ENCODE measurements around the gene SCG2. TPM values are rescaled to one million over a fixed set of nuclear protein-coding genes. Genes with fewer than 3 reads are reported as not detected.

SCG2 gene
- total RNA-seq (not detected), total RNA-seq (0 to 0.07 (median 0) reads per million in 29 experiments)
- 0.07 TPM for total RNA-seq (2013)

GRCh38 chr2:223601932-223602666 is at the start of gene SCG2:
SCG2 (minus strand) TSS chr2:223602361; CDS start chr2:223599282, 3,079 bp downstream.
- no peak within 1 kb of the TSS for H3K4me3 Mint-ChIP-seq
- WGBS (ENCODE audit: insufficient coverage) = 5% methylated on average over 7 of the region's 17 CpGs
- Histone ChIP-seq H3K36me3 (ENCODE audit: control insufficient read depth in 2 of 2, extremely low read depth in 1 of 2, insufficient read depth in 1 of 2, low read length in 1 of 2) (no peaks in the 10 kb centered on the region), H3K9me3 (no peaks in the 10 kb centered on the region), H3K4me3 (ENCODE audit: control insufficient read depth in 1 of 2, extremely low read depth in 1 of 2, low read length in 1 of 2) (no peak within 1 kb of the TSS), H3K27me3 (replicated peaks in 1 of 2; ENCODE audit: control insufficient read depth in 2 of 2, extremely low read depth in 1 of 2, insufficient read depth in 2 of 2, low read length in 1 of 2) (peaks cover 0 to 2% of the 10 kb centered on the region in 2 experiments), H3K27ac (ENCODE audit: low read length) (no peak within 1 kb of the TSS), H3K4me1 (ENCODE audit: control insufficient read depth in 1 of 2, extremely low read depth in 1 of 2, insufficient read depth in 2 of 2, low read length in 2 of 2) (no peaks in the 10 kb centered on the region)
- ChIA-PET CTCF (interaction anchor here (0.6 to 0.7 kb wide), 2 partner anchors 46 to 630 kb away, joined by 3 to 5 read pairs; no protein-coding TSS in a partner anchor), POLR2A (no interaction called here)
- H3K27ac Mint-ChIP-seq = no peak within 1 kb of the TSS
- peaks cover 0 to 6% (median 5%) of the 10 kb centered on the region in 3 donors for H3K4me1 Mint-ChIP-seq
- H3K9me3 Mint-ChIP-seq = no peaks in the 10 kb centered on the region
- H3K27me3 Mint-ChIP-seq = peaks cover 10 to 15% of the 10 kb centered on the region in 2 donors
- DNase-seq (peak in 24 of 35 experiments; percentile 0 to 33 (median 6)), ATAC-seq (replicated peaks in 1 of 4) (peak in 1 of 4 experiments; percentile 57)
- H3K36me3 Mint-ChIP-seq = no peaks in the 10 kb centered on the region

- ChIA-PET POLR2A (interaction anchor here in 1 of 2 donors (0.7 kb wide), 1 partner anchor 80 kb away, joined by 13 read pairs; no protein-coding TSS in a partner anchor), CTCF (no interaction called here)
- H3K36me3 Mint-ChIP-seq = no peaks in the 10 kb centered on the region
- peaks cover 0 to 4% (median 0%) of the 10 kb centered on the region in 3 donors for H3K9me3 Mint-ChIP-seq
- H3K27ac Mint-ChIP-seq = no peak overlapping the region
- no peak for ATAC-seq (replicated peaks in 1 of 4)
- Histone ChIP-seq H3K27me3 (replicated peaks in 1 of 2; ENCODE audit: control insufficient read depth in 2 of 2, extremely low read depth in 1 of 2, insufficient read depth in 2 of 2, low read length in 1 of 2) (peaks cover 0 to 5% of the 10 kb centered on the region in 2 experiments), H3K27ac (ENCODE audit: low read length) (no peak overlapping the region), H3K9me3 (no peaks in the 10 kb centered on the region), H3K4me1 (ENCODE audit: control insufficient read depth in 1 of 2, extremely low read depth in 1 of 2, insufficient read depth in 2 of 2, low read length in 2 of 2) (no peaks in the 10 kb centered on the region), H3K36me3 (ENCODE audit: control insufficient read depth in 2 of 2, extremely low read depth in 1 of 2, insufficient read depth in 1 of 2, low read length in 1 of 2) (no peaks in the 10 kb centered on the region), H3K4me3 (ENCODE audit: control insufficient read depth in 1 of 2, extremely low read depth in 1 of 2, low read length in 1 of 2) (no peak overlapping the region)
- WGBS (ENCODE audit: insufficient coverage) = 80% methylated on average over 1 of the region's 8 CpGs
- H3K27me3 Mint-ChIP-seq = peaks cover 2 to 17% of the 10 kb centered on the region in 2 donors
- no peak overlapping the region for H3K4me3 Mint-ChIP-seq
- H3K4me1 Mint-ChIP-seq = no peaks in the 10 kb centered on the region
- DNase-seq = no peak
Measured at GRCh38 chr2:223649554-223650533, 47.7 kb upstream of the SCG2 start.

- Mint-ChIP-seq H3K27me3 (peaks cover 6 to 14% of the 10 kb centered on the region in 2 donors), H3K27ac (no peak overlapping the region), H3K4me1 (no peaks in the 10 kb centered on the region), H3K9me3 (peaks cover 0 to 4% (median 0%) of the 10 kb centered on the region in 3 donors), H3K4me3 (no peak overlapping the region), H3K36me3 (no peaks in the 10 kb centered on the region)
- H3K27ac ChIP-seq (ENCODE audit: low read length) = no peak overlapping the region
- no peak for ATAC-seq (replicated peaks in 1 of 4)
- ChIA-PET POLR2A (interaction anchor here in 1 of 2 donors (0.7 kb wide), 1 partner anchor 79 kb away, joined by 13 read pairs; no protein-coding TSS in a partner anchor), CTCF (no interaction called here)
- no peak for DNase-seq
- H3K9me3 ChIP-seq = no peaks in the 10 kb centered on the region
- H3K27me3 ChIP-seq (replicated peaks in 1 of 2; ENCODE audit: control insufficient read depth in 2 of 2, extremely low read depth in 1 of 2, insufficient read depth in 2 of 2, low read length in 1 of 2) = peaks cover 0 to 5% of the 10 kb centered on the region in 2 experiments
- no peaks in the 10 kb centered on the region for H3K4me1 ChIP-seq (ENCODE audit: control insufficient read depth in 1 of 2, extremely low read depth in 1 of 2, insufficient read depth in 2 of 2, low read length in 2 of 2)
- H3K4me3 ChIP-seq (ENCODE audit: control insufficient read depth in 1 of 2, extremely low read depth in 1 of 2, low read length in 1 of 2) = no peak overlapping the region
- H3K36me3 ChIP-seq (ENCODE audit: control insufficient read depth in 2 of 2, extremely low read depth in 1 of 2, insufficient read depth in 1 of 2, low read length in 1 of 2) = no peaks in the 10 kb centered on the region
Measured at GRCh38 chr2:223648755-223649154, 46.6 kb upstream of the SCG2 start.

- POLR2A ChIA-PET = no interaction called here
Measured at GRCh38 chr2:223647258-223647952, 45.2 kb upstream of the SCG2 start.

GRCh38 chr2:223644136-223644535 is 42.0 kb upstream of the SCG2 start:
- Mint-ChIP-seq H3K27ac (no peak overlapping the region), H3K9me3 (peaks cover 0 to 3% (median 0%) of the 10 kb centered on the region in 3 donors), H3K4me3 (no peak overlapping the region), H3K4me1 (no peaks in the 10 kb centered on the region), H3K36me3 (no peaks in the 10 kb centered on the region), H3K27me3 (peaks cover 6% of the 10 kb centered on the region in 2 donors)
- Histone ChIP-seq H3K4me3 (ENCODE audit: control insufficient read depth in 1 of 2, extremely low read depth in 1 of 2, low read length in 1 of 2) (no peak overlapping the region), H3K27ac (ENCODE audit: low read length) (no peak overlapping the region), H3K4me1 (ENCODE audit: control insufficient read depth in 1 of 2, extremely low read depth in 1 of 2, insufficient read depth in 2 of 2, low read length in 2 of 2) (no peaks in the 10 kb centered on the region), H3K36me3 (ENCODE audit: control insufficient read depth in 2 of 2, extremely low read depth in 1 of 2, insufficient read depth in 1 of 2, low read length in 1 of 2) (no peaks in the 10 kb centered on the region), H3K27me3 (replicated peaks in 1 of 2; ENCODE audit: control insufficient read depth in 2 of 2, extremely low read depth in 1 of 2, insufficient read depth in 2 of 2, low read length in 1 of 2) (peaks cover 0 to 5% of the 10 kb centered on the region in 2 experiments), H3K9me3 (no peaks in the 10 kb centered on the region)
- WGBS (ENCODE audit: insufficient coverage) = no CpG with 5 or more reads among the region's 3 CpGs
- no peak for DNase-seq
- ATAC-seq (replicated peaks in 1 of 4) = no peak
- CTCF ChIA-PET = no interaction called here
- POLR2A ChIA-PET = no interaction called here

More at GRCh38 chr2:223647258-223647952, 45.2 kb upstream of the SCG2 start:
- no peak overlapping the region for H3K27ac ChIP-seq (ENCODE audit: low read length)
- no peaks in the 10 kb centered on the region for H3K36me3 ChIP-seq (ENCODE audit: control insufficient read depth in 2 of 2, extremely low read depth in 1 of 2, insufficient read depth in 1 of 2, low read length in 1 of 2)
- CTCF ChIA-PET = no interaction called here
- no peak for DNase-seq
- H3K4me1 Mint-ChIP-seq = no peaks in the 10 kb centered on the region
- H3K9me3 Mint-ChIP-seq = peaks cover 0 to 2% (median 0%) of the 10 kb centered on the region in 3 donors
- no peaks in the 10 kb centered on the region for H3K9me3 ChIP-seq
- peaks cover 0 to 5% of the 10 kb centered on the region in 2 experiments for H3K27me3 ChIP-seq (replicated peaks in 1 of 2; ENCODE audit: control insufficient read depth in 2 of 2, extremely low read depth in 1 of 2, insufficient read depth in 2 of 2, low read length in 1 of 2)
- no peak overlapping the region for H3K4me3 ChIP-seq (ENCODE audit: control insufficient read depth in 1 of 2, extremely low read depth in 1 of 2, low read length in 1 of 2)
- H3K36me3 Mint-ChIP-seq = no peaks in the 10 kb centered on the region
- H3K27ac Mint-ChIP-seq = no peak overlapping the region
- H3K4me1 ChIP-seq (ENCODE audit: control insufficient read depth in 1 of 2, extremely low read depth in 1 of 2, insufficient read depth in 2 of 2, low read length in 2 of 2) = no peaks in the 10 kb centered on the region
- no peak for ATAC-seq (replicated peaks in 1 of 4)
- H3K27me3 Mint-ChIP-seq = peaks cover 6 to 12% of the 10 kb centered on the region in 2 donors
- WGBS (ENCODE audit: insufficient coverage) = 91% methylated on average over 3 of the region's 6 CpGs
- H3K4me3 Mint-ChIP-seq = no peak overlapping the region

GRCh38 chr2:223643309-223643708 is 41.1 kb upstream of the SCG2 start:
- H3K27ac ChIP-seq (ENCODE audit: low read length) = no peak overlapping the region
- no peaks in the 10 kb centered on the region for H3K9me3 ChIP-seq
- ATAC-seq (replicated peaks in 1 of 4) (no peak), DNase-seq (no peak)
- ChIA-PET CTCF (no interaction called here), POLR2A (no interaction called here)
- no peak overlapping the region for H3K4me3 ChIP-seq (ENCODE audit: control insufficient read depth in 1 of 2, extremely low read depth in 1 of 2, low read length in 1 of 2)
- no peak overlapping the region for H3K4me3 Mint-ChIP-seq
- peaks cover 0 to 5% of the 10 kb centered on the region in 2 experiments for H3K27me3 ChIP-seq (replicated peaks in 1 of 2; ENCODE audit: control insufficient read depth in 2 of 2, extremely low read depth in 1 of 2, insufficient read depth in 2 of 2, low read length in 1 of 2)
- no peaks in the 10 kb centered on the region for H3K4me1 Mint-ChIP-seq
- no peak overlapping the region for H3K27ac Mint-ChIP-seq
- H3K27me3 Mint-ChIP-seq = peaks cover 6% of the 10 kb centered on the region in 2 donors
- 80% methylated on average over 1 of the region's 4 CpGs for WGBS (ENCODE audit: insufficient coverage)
- H3K36me3 ChIP-seq (ENCODE audit: control insufficient read depth in 2 of 2, extremely low read depth in 1 of 2, insufficient read depth in 1 of 2, low read length in 1 of 2) = no peaks in the 10 kb centered on the region
- H3K36me3 Mint-ChIP-seq = no peaks in the 10 kb centered on the region
- H3K9me3 Mint-ChIP-seq = peaks cover 0 to 7% (median 0%) of the 10 kb centered on the region in 3 donors
- no peaks in the 10 kb centered on the region for H3K4me1 ChIP-seq (ENCODE audit: control insufficient read depth in 1 of 2, extremely low read depth in 1 of 2, insufficient read depth in 2 of 2, low read length in 2 of 2)

Measured in T-cell (primary cell).